Measurements from ENCODE around the gene YDJC. TPM values are rescaled to one million over a fixed set of nuclear protein-coding genes. Genes with fewer than 3 reads are reported as not detected.

YDJC gene
- total and polyA plus RNA-seq, 9 of the 15 experiments (the other 6 are each of a cell fraction or from before 2014, with no cell fraction given) = 13.5 to 871 (median 164) TPM

GRCh38 chr22:21579474-21579851, 50.4 kb downstream of the YDJC start (continued):
- TF ChIP-seq, protein P1, sequence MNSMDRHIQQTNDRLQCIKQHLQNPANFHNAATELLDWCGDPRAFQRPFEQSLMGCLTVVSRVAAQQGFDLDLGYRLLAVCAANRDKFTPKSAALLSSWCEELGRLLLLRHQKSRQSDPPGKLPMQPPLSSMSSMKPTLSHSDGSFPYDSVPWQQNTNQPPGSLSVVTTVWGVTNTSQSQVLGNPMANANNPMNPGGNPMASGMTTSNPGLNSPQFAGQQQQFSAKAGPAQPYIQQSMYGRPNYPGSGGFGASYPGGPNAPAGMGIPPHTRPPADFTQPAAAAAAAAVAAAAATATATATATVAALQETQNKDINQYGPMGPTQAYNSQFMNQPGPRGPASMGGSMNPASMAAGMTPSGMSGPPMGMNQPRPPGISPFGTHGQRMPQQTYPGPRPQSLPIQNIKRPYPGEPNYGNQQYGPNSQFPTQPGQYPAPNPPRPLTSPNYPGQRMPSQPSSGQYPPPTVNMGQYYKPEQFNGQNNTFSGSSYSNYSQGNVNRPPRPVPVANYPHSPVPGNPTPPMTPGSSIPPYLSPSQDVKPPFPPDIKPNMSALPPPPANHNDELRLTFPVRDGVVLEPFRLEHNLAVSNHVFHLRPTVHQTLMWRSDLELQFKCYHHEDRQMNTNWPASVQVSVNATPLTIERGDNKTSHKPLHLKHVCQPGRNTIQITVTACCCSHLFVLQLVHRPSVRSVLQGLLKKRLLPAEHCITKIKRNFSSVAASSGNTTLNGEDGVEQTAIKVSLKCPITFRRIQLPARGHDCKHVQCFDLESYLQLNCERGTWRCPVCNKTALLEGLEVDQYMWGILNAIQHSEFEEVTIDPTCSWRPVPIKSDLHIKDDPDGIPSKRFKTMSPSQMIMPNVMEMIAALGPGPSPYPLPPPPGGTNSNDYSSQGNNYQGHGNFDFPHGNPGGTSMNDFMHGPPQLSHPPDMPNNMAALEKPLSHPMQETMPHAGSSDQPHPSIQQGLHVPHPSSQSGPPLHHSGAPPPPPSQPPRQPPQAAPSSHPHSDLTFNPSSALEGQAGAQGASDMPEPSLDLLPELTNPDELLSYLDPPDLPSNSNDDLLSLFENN (IDR thresholded peaks at IDR 0.05; ENCODE audit: low read depth in 2 of 2, low read length in 2 of 2) = no peak
- TF ChIP-seq STAT5A (IDR thresholded peaks at IDR 0.05; ENCODE audit: borderline replicate concordance, low read length) = no peak
- TF ChIP-seq ZNF668 (CRISPR knock-in tag; IDR thresholded peaks at IDR 0.05) = no peak
- 0 out of 2 replicates have a peak, but pooled peaks have one; percentile 86 for TF ChIP-seq PTBP1 (IDR thresholded peaks at IDR 0.05; ENCODE audit: low read depth, low read length)
- no peak; the same call in 1 of the 2 replicates for TF ChIP-seq E2F4 (CRISPR knock-in tag; IDR thresholded peaks at IDR 0.05; ENCODE audit: low read depth)
- TF ChIP-seq CREB3 (tag; conservative IDR thresholded peaks at IDR 0.05; ENCODE audit: low read depth) = no peak
- TF ChIP-seq, protein P2, sequence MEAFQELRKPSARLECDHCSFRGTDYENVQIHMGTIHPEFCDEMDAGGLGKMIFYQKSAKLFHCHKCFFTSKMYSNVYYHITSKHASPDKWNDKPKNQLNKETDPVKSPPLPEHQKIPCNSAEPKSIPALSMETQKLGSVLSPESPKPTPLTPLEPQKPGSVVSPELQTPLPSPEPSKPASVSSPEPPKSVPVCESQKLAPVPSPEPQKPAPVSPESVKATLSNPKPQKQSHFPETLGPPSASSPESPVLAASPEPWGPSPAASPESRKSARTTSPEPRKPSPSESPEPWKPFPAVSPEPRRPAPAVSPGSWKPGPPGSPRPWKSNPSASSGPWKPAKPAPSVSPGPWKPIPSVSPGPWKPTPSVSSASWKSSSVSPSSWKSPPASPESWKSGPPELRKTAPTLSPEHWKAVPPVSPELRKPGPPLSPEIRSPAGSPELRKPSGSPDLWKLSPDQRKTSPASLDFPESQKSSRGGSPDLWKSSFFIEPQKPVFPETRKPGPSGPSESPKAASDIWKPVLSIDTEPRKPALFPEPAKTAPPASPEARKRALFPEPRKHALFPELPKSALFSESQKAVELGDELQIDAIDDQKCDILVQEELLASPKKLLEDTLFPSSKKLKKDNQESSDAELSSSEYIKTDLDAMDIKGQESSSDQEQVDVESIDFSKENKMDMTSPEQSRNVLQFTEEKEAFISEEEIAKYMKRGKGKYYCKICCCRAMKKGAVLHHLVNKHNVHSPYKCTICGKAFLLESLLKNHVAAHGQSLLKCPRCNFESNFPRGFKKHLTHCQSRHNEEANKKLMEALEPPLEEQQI (IDR thresholded peaks at IDR 0.05) = no peak
- TF ChIP-seq WHSC1 (IDR thresholded peaks at IDR 0.05; ENCODE audit: low read length) = no peak
- TF ChIP-seq ZNF124 (CRISPR knock-in tag; IDR thresholded peaks at IDR 0.05) = no peak
- TF ChIP-seq SMAD2 (IDR thresholded peaks at IDR 0.05; ENCODE audit: low read depth, low read length) = no peak
- no peak for TF ChIP-seq ETV6 (IDR thresholded peaks at IDR 0.05; ENCODE audit: borderline replicate concordance in 1 of 2, low read depth in 2 of 2, low read length in 1 of 2)
- no peak for TF ChIP-seq ETV6 (CRISPR knock-in tag; IDR thresholded peaks at IDR 0.05; ENCODE audit: borderline replicate concordance)
- TF ChIP-seq MXD1 (CRISPR knock-in tag; IDR thresholded peaks at IDR 0.05; ENCODE audit: borderline replicate concordance, poor library complexity, severe bottlenecking) = no peak
- TF ChIP-seq MTA1 (IDR thresholded peaks at IDR 0.05; ENCODE audit: borderline replicate concordance) = no peak
- no peak for TF ChIP-seq THAP7 (CRISPR knock-in tag; IDR thresholded peaks at IDR 0.05)
- TF ChIP-seq, protein P3, sequence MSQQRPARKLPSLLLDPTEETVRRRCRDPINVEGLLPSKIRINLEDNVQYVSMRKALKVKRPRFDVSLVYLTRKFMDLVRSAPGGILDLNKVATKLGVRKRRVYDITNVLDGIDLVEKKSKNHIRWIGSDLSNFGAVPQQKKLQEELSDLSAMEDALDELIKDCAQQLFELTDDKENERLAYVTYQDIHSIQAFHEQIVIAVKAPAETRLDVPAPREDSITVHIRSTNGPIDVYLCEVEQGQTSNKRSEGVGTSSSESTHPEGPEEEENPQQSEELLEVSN (IDR thresholded peaks at IDR 0.05; ENCODE audit: borderline replicate concordance in 1 of 2, extremely low read depth in 1 of 2, insufficient read depth in 1 of 2, insufficient read length in 1 of 2, low read depth in 1 of 2, low read length in 1 of 2, poor library complexity in 1 of 2, severe bottlenecking in 1 of 2) = no peak
- no peak for TF ChIP-seq NFE2L1 (tag; IDR thresholded peaks at IDR 0.05; ENCODE audit: borderline replicate concordance, low read depth)

Data from K562 (cell line).